Stimulated activated naive B cell treated with anti-CD40 and anti-IgM and Interleukin-4, amounts not matched to agents 10 μg/mL and 1 μg/mL and 100 μg/mL, for 72 hours (primary cell): ENCODE measurements around the gene TSFM.

ENCODE experiments used
- ATAC-seq, 2 donors: fragments of 150-1000 bp; cut with Tn5 transposase; replicated peaks; 2 replicates each; pipeline ENCODE4 v1.10.0; 2021; ENCODE audit warnings: moderate library complexity in 1 of 2
- DNase-seq: peaks from one replicate; pipeline ENCODE4 v3.0.0; 2021
- H3K27ac Mint-ChIP-seq: one replicate; pipeline ENCODE4 v1.8.0; 2022; ENCODE audit warnings: mild to moderate bottlenecking, mixed read lengths
- H3K27me3 Mint-ChIP-seq, 2 donors: one replicate each; pipeline ENCODE4 v1.8.0; 2022; ENCODE audit warnings: mixed read lengths in 2 of 2
- H3K36me3 Mint-ChIP-seq, 2 donors: one replicate each; pipeline ENCODE4 v1.8.0; 2022; ENCODE audit warnings: mixed read lengths in 2 of 2, mild to moderate bottlenecking in 1 of 2
- H3K4me1 Mint-ChIP-seq, 2 donors: one replicate each; pipeline ENCODE4 v1.8.0; 2022; ENCODE audit warnings: mixed read lengths in 2 of 2, mild to moderate bottlenecking in 1 of 2
- H3K4me3 Mint-ChIP-seq, 2 donors: one replicate each; pipeline ENCODE4 v1.8.0; 2022; ENCODE audit warnings: mild to moderate bottlenecking in 2 of 2, mixed read lengths in 2 of 2, moderate library complexity in 1 of 2
- H3K9me3 Mint-ChIP-seq, 2 donors: one replicate each; pipeline ENCODE4 v1.8.0; 2022; ENCODE audit warnings: mixed read lengths in 2 of 2, mild to moderate bottlenecking in 1 of 2

Gene TSFM

GRCh38 chr12:57763881-57764661 is 18.5 kb upstream of the TSFM start:
- ATAC-seq (no peak), DNase-seq (no peak)
- Mint-ChIP-seq H3K27me3 (peaks cover 12 to 31% of the 10 kb centered on the region in 2 donors), H3K27ac (peak overlapping the region; percentile 26), H3K4me3 (peak overlapping the region; percentile 89 to 94), H3K9me3 (no peaks in the 10 kb centered on the region), H3K36me3 (peaks cover 26 to 35% of the 10 kb centered on the region in 2 donors), H3K4me1 (peaks cover 26 to 60% of the 10 kb centered on the region in 2 donors)

- DNase-seq (no peak), ATAC-seq (peak; percentile 28 to 36)
- Mint-ChIP-seq H3K9me3 (no peaks in the 10 kb centered on the region), H3K27me3 (peaks cover 12 to 31% of the 10 kb centered on the region in 2 donors), H3K36me3 (peaks cover 26 to 35% of the 10 kb centered on the region in 2 donors), H3K4me1 (peaks cover 21 to 54% of the 10 kb centered on the region in 2 donors), H3K27ac (peak overlapping the region; percentile 63), H3K4me3 (peak overlapping the region; percentile 89 to 94)
Measured at GRCh38 chr12:57764662-57765002, 18.0 kb upstream of the TSFM start.

GRCh38 chr12:57765003-57765697 is 17.4 kb upstream of the TSFM start:
- DNase-seq (no peak), ATAC-seq (peak; percentile 68 to 73)
- Mint-ChIP-seq H3K9me3 (no peaks in the 10 kb centered on the region), H3K4me3 (peak overlapping the region; percentile 89 to 94), H3K27ac (peak overlapping the region; percentile 63), H3K36me3 (peaks cover 30 to 36% of the 10 kb centered on the region in 2 donors), H3K27me3 (peaks cover 12 to 31% of the 10 kb centered on the region in 2 donors), H3K4me1 (peaks cover 19 to 54% of the 10 kb centered on the region in 2 donors)

- Mint-ChIP-seq H3K36me3 (peaks cover 33 to 41% of the 10 kb centered on the region in 2 donors), H3K4me1 (peaks cover 24 to 54% of the 10 kb centered on the region in 2 donors), H3K9me3 (no peaks in the 10 kb centered on the region), H3K27ac (peak overlapping the region; percentile 63), H3K4me3 (peak overlapping the region; percentile 89 to 94), H3K27me3 (peaks cover 12 to 31% of the 10 kb centered on the region in 2 donors)
- ATAC-seq, result peak; percentile 15 to 29
- DNase-seq, result no peak
Measured at GRCh38 chr12:57765698-57766463, 16.7 kb upstream of the TSFM start.

GRCh38 chr12:57766464-57767304 is 15.9 kb upstream of the TSFM start, which contains the start of gene CYP27B1:
CYP27B1 (minus strand) TSS chr12:57767078; CDS start chr12:57767041, 37 bp downstream.
- H3K27me3 Mint-ChIP-seq, result peaks cover 12 to 31% of the 10 kb centered on the region in 2 donors
- H3K4me3 Mint-ChIP-seq, result peak within 1 kb of the TSS; percentile 89 to 94
- no peak within 1 kb of the TSS for H3K27ac Mint-ChIP-seq
- DNase-seq (no peak), ATAC-seq (peak; percentile 25 to 26)
- peaks cover 33 to 40% of the 10 kb centered on the region in 2 donors for H3K36me3 Mint-ChIP-seq
- H3K9me3 Mint-ChIP-seq, result no peaks in the 10 kb centered on the region
- peaks cover 28 to 55% of the 10 kb centered on the region in 2 donors for H3K4me1 Mint-ChIP-seq

- no peak for ATAC-seq
- Mint-ChIP-seq H3K4me1 (peaks cover 30 to 58% of the 10 kb centered on the region in 2 donors), H3K4me3 (no peak overlapping the region), H3K27me3 (peaks cover 12 to 31% of the 10 kb centered on the region in 2 donors), H3K9me3 (no peaks in the 10 kb centered on the region), H3K36me3 (peaks cover 33 to 43% of the 10 kb centered on the region in 2 donors), H3K27ac (no peak overlapping the region)
- no peak for DNase-seq
Measured at GRCh38 chr12:57767305-57767698, 15.3 kb upstream of the TSFM start.

GRCh38 chr12:57767876-57768275 is 14.7 kb upstream of the TSFM start:
- Mint-ChIP-seq H3K4me3 (no peak overlapping the region), H3K4me1 (peaks cover 31 to 61% of the 10 kb centered on the region in 2 donors), H3K36me3 (peaks cover 34 to 45% of the 10 kb centered on the region in 2 donors), H3K9me3 (no peaks in the 10 kb centered on the region), H3K27ac (no peak overlapping the region), H3K27me3 (peaks cover 14 to 31% of the 10 kb centered on the region in 2 donors)
- ATAC-seq (no peak), DNase-seq (no peak)

GRCh38 chr12:57769594-57769993 is 13.0 kb upstream of the TSFM start:
- Mint-ChIP-seq H3K27ac (peak overlapping the region; percentile 43), H3K4me1 (peaks cover 30 to 61% of the 10 kb centered on the region in 2 donors), H3K36me3 (peaks cover 35 to 46% of the 10 kb centered on the region in 2 donors), H3K27me3 (peaks cover 16 to 26% of the 10 kb centered on the region in 2 donors), H3K4me3 (no peak overlapping the region), H3K9me3 (no peaks in the 10 kb centered on the region)
- ATAC-seq, result no peak
- no peak for DNase-seq

GRCh38 chr12:57770734-57771133 is 11.9 kb upstream of the TSFM start:
- H3K4me3 Mint-ChIP-seq, result peak overlapping the region; percentile 97 to 99
- no peak overlapping the region for H3K27ac Mint-ChIP-seq
- ATAC-seq (no peak), DNase-seq (no peak)
- H3K9me3 Mint-ChIP-seq, result no peaks in the 10 kb centered on the region
- peaks cover 10 to 15% of the 10 kb centered on the region in 2 donors for H3K27me3 Mint-ChIP-seq
- H3K4me1 Mint-ChIP-seq, result peaks cover 24 to 50% of the 10 kb centered on the region in 2 donors
- peaks cover 35 to 49% of the 10 kb centered on the region in 2 donors for H3K36me3 Mint-ChIP-seq

GRCh38 chr12:57771236-57771872 is 11.2 kb upstream of the TSFM start:
- H3K4me3 Mint-ChIP-seq, result peak overlapping the region; percentile 97 to 99
- no peaks in the 10 kb centered on the region for H3K9me3 Mint-ChIP-seq
- H3K27me3 Mint-ChIP-seq, result peaks cover 8 to 13% of the 10 kb centered on the region in 2 donors
- H3K36me3 Mint-ChIP-seq, result peaks cover 37 to 55% of the 10 kb centered on the region in 2 donors
- DNase-seq (peak; percentile 83), ATAC-seq (peak; percentile 79 to 80)
- H3K4me1 Mint-ChIP-seq, result peaks cover 22 to 44% of the 10 kb centered on the region in 2 donors
- H3K27ac Mint-ChIP-seq, result peak overlapping the region; percentile 99

- Mint-ChIP-seq H3K4me3 (peak within 1 kb of the TSS; percentile 97 to 99), H3K4me1 (peaks cover 17 to 38% of the 10 kb centered on the region in 2 donors), H3K27me3 (peaks cover 4 to 7% of the 10 kb centered on the region in 2 donors), H3K27ac (peak within 1 kb of the TSS; percentile 99), H3K9me3 (no peaks in the 10 kb centered on the region), H3K36me3 (peaks cover 37 to 55% of the 10 kb centered on the region in 2 donors)
- ATAC-seq, result peak; percentile 91 to 93
- peak; percentile 93 for DNase-seq
Measured at GRCh38 chr12:57771873-57772428, 10.6 kb upstream of the TSFM start, which contains the start of gene METTL1. METTL1 (minus strand) TSS chr12:57772105; CDS start chr12:57772083, 22 bp downstream.

- Mint-ChIP-seq H3K4me1 (peaks cover 17 to 31% of the 10 kb centered on the region in 2 donors), H3K36me3 (peaks cover 34 to 51% of the 10 kb centered on the region in 2 donors), H3K27ac (peak within 1 kb of the TSS; percentile 99), H3K27me3 (peaks cover under 1 to 4% of the 10 kb centered on the region in 2 donors), H3K9me3 (no peaks in the 10 kb centered on the region), H3K4me3 (peak within 1 kb of the TSS; percentile 97 to 99)
- DNase-seq (no peak), ATAC-seq (peak; percentile 14 to 20)
Measured at GRCh38 chr12:57772429-57773322, 9.9 kb upstream of the TSFM start, which contains the start of gene EEF1AKMT3. EEF1AKMT3 (plus strand) TSS chr12:57772614; CDS start chr12:57772725, 111 bp downstream.
